HepG2 (cell line): ENCODE data around the gene NTN4. TPM values are rescaled to one million over a fixed set of nuclear protein-coding genes. Genes with fewer than 3 reads are reported as not detected.

Experiments
- ATAC-seq: fragments of 200-7000 bp; cut with Tn5 transposase; 3 replicates; pipeline ENCODE4 v1.9.1; 2020; ENCODE audit warnings: mild to moderate bottlenecking, moderate library complexity
- BruUV-seq: library from RNA; stranded (reverse); fragments of 400-500 nt; replicated peaks from 2 replicates; lab custom pipeline; 2021; lab: Mats Ljungman, UMichigan
- CTCF ChIA-PET: fragments of 300-600 bp; formaldehyde crosslinking; extraction: SDS; loops from one replicate; lab custom pipeline; 2021; ENCODE audit warnings: low total read pairs, inconsistent platforms, low intra/inter-chr PET ratio; lab: Yijun Ruan, JAX
- POLR2A ChIA-PET: fragments of 350-600 bp; sonication (Branson Sonifier 250); formaldehyde crosslinking; loops from one replicate; lab custom pipeline; 2020; ENCODE audit warnings: antibody characterized with exemption, inconsistent platforms; lab: Yijun Ruan, JAX
- DNase-seq: peaks from one replicate; pipeline ENCODE4 v3.0.0-alpha.2; 2015; ENCODE audit warnings: low spot score
- FAIRE-seq: peaks from 3 replicates; lab custom pipeline; 2011; peaks lifted over from hg19 to GRCh38; lab: Jason Lieb, UNC
- H2AFZ ChIP-seq: one replicate; pipeline ENCODE4 v1.6.1; 2011; ENCODE audit warnings: low read length, inconsistent platforms
- H3K27ac ChIP-seq: fragments of 300-600 bp; 3 replicates; pipeline ENCODE4 v1.8.0; 2011; ENCODE audit warnings: mixed run types, mild to moderate bottlenecking, mixed read lengths, low read length, inconsistent platforms; ENCODE audit not compliant: insufficient read depth; ENCODE audit errors: extremely low read length
- H3K27me3 ChIP-seq, 2 experiments: fragments of 200-600 bp in 1 of 2; 2 replicates in 1 of 2; 3 replicates in 1 of 2; pipeline versions ENCODE4 v1.6.0 to v1.8.0; 2011; ENCODE audit warnings: low read length in 2 of 2, mild to moderate bottlenecking in 2 of 2, moderate library complexity in 2 of 2, inconsistent platforms in 1 of 2; ENCODE audit not compliant: insufficient read depth in 2 of 2, control insufficient read depth in 1 of 2
- H3K36me3 ChIP-seq, 2 experiments: fragments of 200-600 bp in 1 of 2; replicated peaks in 1 of 2; 2 replicates in 1 of 2; 3 replicates in 1 of 2; pipeline versions ENCODE4 v1.5.1 to v1.8.0; 2011; ENCODE audit warnings: low read length in 2 of 2, inconsistent platforms in 1 of 2; ENCODE audit not compliant: insufficient read depth in 2 of 2, control insufficient read depth in 1 of 2
- H3K4me1 ChIP-seq: 2 replicates; pipeline ENCODE4 v1.5.1; 2012; ENCODE audit warnings: low read length, inconsistent platforms; ENCODE audit not compliant: insufficient read depth
- H3K4me2 ChIP-seq: 2 replicates; pipeline ENCODE4 v1.6.0; 2011; ENCODE audit warnings: low read depth, low read length, inconsistent platforms
- H3K4me3 ChIP-seq, 3 experiments: fragments of 200-600 bp in 1 of 3; sonication (generic), shearing (Covaris generic) in 1 of 3; replicated peaks in 1 of 3; 2 replicates each; pipeline ENCODE4 v1.5.1; 2011 to 2016; ENCODE audit warnings: low read length in 3 of 3, inconsistent platforms in 2 of 3, low read depth in 2 of 3, mild to moderate bottlenecking in 2 of 3, control low read depth in 1 of 3, mixed read lengths in 1 of 3; ENCODE audit not compliant: insufficient read depth in 1 of 3
- H3K79me2 ChIP-seq: one replicate; pipeline ENCODE4 v1.6.1; 2011; ENCODE audit warnings: low read length, inconsistent platforms; ENCODE audit not compliant: insufficient read depth
- H3K9ac ChIP-seq: 2 replicates; pipeline ENCODE4 v1.6.0; 2011; ENCODE audit warnings: mild to moderate bottlenecking, low read depth, low read length, inconsistent platforms; ENCODE audit not compliant: insufficient read depth
- H3K9me3 ChIP-seq: 2 replicates; pipeline ENCODE4 v1.5.1; 2012; ENCODE audit warnings: mild to moderate bottlenecking, low read length
- H4K20me1 ChIP-seq: 2 replicates; pipeline ENCODE4 v1.6.0; 2011; ENCODE audit warnings: inconsistent platforms, mild to moderate bottlenecking, low read length, moderate library complexity; ENCODE audit not compliant: insufficient read depth
- FOXA1 ChIP-seq, 2 experiments: fragments of 450-650 bp in 1 of 2; sonication (generic) in 1 of 2; formaldehyde crosslinking in 1 of 2; IDR thresholded peaks; 2 replicates each; pipeline versions ENCODE4 v1.4.0 to v1.6.1; 2016 to 2020; ENCODE audit warnings: missing genetic modification reagents in 1 of 2
- GMEB2 ChIP-seq: IDR thresholded peaks from 2 replicates; pipeline ENCODE4 v1.6.1; 2016; ENCODE audit warnings: missing biosample characterization, missing genetic modification reagents, low read depth
- HMG20A ChIP-seq: IDR thresholded peaks from 2 replicates; pipeline ENCODE4 v1.6.1; 2016; ENCODE audit warnings: borderline replicate concordance
- IKZF5 ChIP-seq: IDR thresholded peaks from 2 replicates; pipeline ENCODE4 v1.6.1; 2018; ENCODE audit warnings: missing genetic modification reagents, mild to moderate bottlenecking, missing compliant biosample characterization
- PRDM10 ChIP-seq: sonication (generic); formaldehyde crosslinking; IDR thresholded peaks from 2 replicates; pipeline ENCODE4 v1.4.0; 2020; ENCODE audit warnings: low read depth, missing genetic modification reagents
- RFX5 ChIP-seq: IDR thresholded peaks from 2 replicates; pipeline ENCODE4 v1.6.1; 2011; ENCODE audit warnings: low read depth, low read length, improper control_type of control experiment
- SALL1 ChIP-seq: sonication (generic); formaldehyde crosslinking; IDR thresholded peaks from 2 replicates; pipeline ENCODE4 v1.8.0; 2022; ENCODE audit warnings: mild to moderate bottlenecking, missing genetic modification reagents
- SNAPC4 ChIP-seq: sonication (generic); formaldehyde crosslinking; IDR thresholded peaks from 2 replicates; pipeline ENCODE4 v1.4.0; 2020; ENCODE audit warnings: mild to moderate bottlenecking, missing genetic modification reagents
- TGIF2 ChIP-seq: IDR thresholded peaks from 2 replicates; pipeline ENCODE4 v1.6.1; 2016; ENCODE audit warnings: control low read depth, missing compliant biosample characterization
- ZSCAN31 ChIP-seq: sonication (generic); formaldehyde crosslinking; IDR thresholded peaks from 2 replicates; pipeline ENCODE4 v1.5.0; 2020; ENCODE audit warnings: low read depth, mild to moderate bottlenecking, missing genetic modification reagents
- WGBS: methylation state at CpG from one replicate; pipeline ENCODE4 v1.1.6; 2017; ENCODE audit warnings: low lambda C conversion rate; 5-methylcytosine and 5-hydroxymethylcytosine counted together
- in situ Hi-C: cut with HindIII; loops from 2 replicates; pipeline ENCODE4 v1.10.0; 2017; ENCODE audit warnings: low pct_unique_long_range_greater_than_20kb; ENCODE audit not compliant: extremely low pct_ligation_motif_present
- intact Hi-C: fragments of 100-400 bp; cut with micrococcal nuclease; formaldehyde crosslinking; loops from one replicate; pipeline ENCODE4 v1.10.0; 2022; ENCODE audit not compliant: unreplicated experiment
- polyA plus RNA-seq, 8 experiments: library from polyadenylated mRNA; depleted of rRNA in 3 of 8; stranded (reverse) in 7 of 8; unstranded in 1 of 8; fragments of >200 nt; fragmentation: Illumina TruSeq in 4 of 8; extraction: Trizol in 4 of 8; gene quantifications; 2 replicates each; pipeline versions ENCODE4 v1.2.1 to v1.2.3, GENCODE V29; 2011 to 2016; ENCODE audit warnings: low read depth in 4 of 8, missing spikeins in 1 of 8, mixed read lengths in 1 of 8; ENCODE audit not compliant: insufficient read depth in 1 of 8
- total RNA-seq, 5 experiments: library from RNA; depleted of rRNA; stranded (reverse); fragments of >200 nt; fragmentation: Illumina TruSeq; extraction: Trizol; gene quantifications; 2 replicates each; pipeline ENCODE4 v1.2.3, GENCODE V29; 2016; ENCODE audit warnings: low read depth in 1 of 5

The NTN4 gene
- total and polyA plus RNA-seq, 2 of the 13 experiments (the other 11 are each of a cell fraction or from before 2014, with no cell fraction given): 7.8 to 11.5 TPM

GRCh38 chr12:95762123-95762785, 28.3 kb downstream of the NTN4 start:
- H3K27ac ChIP-seq: peak overlapping the region; percentile 78
- FAIRE-seq (peak; percentile 86), DNase-seq (peak; percentile 95), ATAC-seq (peak; percentile 99)
- peak overlapping the region; percentile 61 for H3K9ac ChIP-seq
- no peaks in the 10 kb centered on the region for H4K20me1 ChIP-seq
- peak overlapping the region; percentile 12 to 44 (median 19); a peak in 4 of 6 replicates for H3K4me3 ChIP-seq
- in situ Hi-C loops: no loop called here
- no peak overlapping the region for H2AFZ ChIP-seq
- 13% methylated on average over 3 of the region's 3 CpGs for WGBS
- ChIA-PET CTCF (no interaction called here), POLR2A (interaction anchor here (0.8 to 2.4 kb wide), 3 partner anchors 24 to 33 kb away, joined by 3 to 8 read pairs (median 3); no protein-coding TSS in a partner anchor)
- peaks cover 3% of the 10 kb centered on the region for H3K79me2 ChIP-seq
- H3K36me3 ChIP-seq: no peaks in the 10 kb centered on the region
- no peaks in the 10 kb centered on the region for H3K9me3 ChIP-seq
- peak overlapping the region; percentile 63 for H3K4me2 ChIP-seq
- peaks cover 72% of the 10 kb centered on the region for H3K4me1 ChIP-seq
- no TSS peak for BruUV-seq
- no peaks in the 10 kb centered on the region for H3K27me3 ChIP-seq
- intact Hi-C loops: loop anchor here (5.0 kb wide), 1 partner anchor 35 kb away; no protein-coding TSS in a partner anchor
- TF ChIP-seq SALL1 (CRISPR knock-in tag) (peak; percentile 84; the same call in 1 of the 2 replicates), SNAPC4 (CRISPR knock-in tag) (no peak), FOXA1 (IDR thresholded peaks at IDR 0.05) (0 out of 2 replicates have a peak, but pooled peaks have one; percentile 32), FOXA1 (CRISPR knock-in tag; IDR thresholded peaks at IDR 0.05) (peak; percentile 96), RFX5 (peak; percentile 17; the same call in 1 of the 2 replicates), IKZF5 (CRISPR knock-in tag) (peak; percentile 85; the same call in 1 of the 2 replicates), ZSCAN31 (CRISPR knock-in tag) (peak; percentile 40; the same call in 1 of the 2 replicates), PRDM10 (CRISPR knock-in tag) (peak; percentile 39; the same call in 1 of the 2 replicates), TGIF2 (no peak), GMEB2 (CRISPR knock-in tag) (no peak), HMG20A (CRISPR knock-in tag) (peak; percentile 98)
